A549 (cell line): ENCODE measurements around the gene TCEANC2. TPM values are rescaled to one million over a fixed set of nuclear protein-coding genes. Genes with fewer than 3 reads are reported as not detected.

Source experiments
- ATAC-seq, 2 experiments: fragments of 200-7000 bp in 1 of 2; fragments of >200 bp in 1 of 2; cut with Nextera tagmentation in 1 of 2; cut with Tn5 transposase in 1 of 2; 3 replicates each; pipeline versions ENCODE4 v1.8.0 to v1.9.1; 2018 to 2020; ENCODE audit warnings: mild to moderate bottlenecking in 1 of 2, moderate library complexity in 1 of 2
- CTCF ChIA-PET: fragments of 300-600 bp; sonication (Branson Sonifier 250); formaldehyde crosslinking; extraction: SDS; loops from one replicate; lab custom pipeline; 2021; ENCODE audit warnings: antibody characterized with exemption, inconsistent platforms; lab: Yijun Ruan, JAX
- POLR2A ChIA-PET: fragments of 350-600 bp; formaldehyde crosslinking; extraction: SDS; loops from one replicate; lab custom pipeline; 2021; ENCODE audit warnings: antibody characterized with exemption, inconsistent platforms; lab: Yijun Ruan, JAX
- DNase-seq, 2 experiments: peaks; one replicate each; pipeline versions ENCODE4 v3.0.0 to v3.0.0-alpha.2; 2011 to 2016; ENCODE audit warnings: low read depth in 1 of 2, low spot score in 1 of 2
- FAIRE-seq: peaks from 2 replicates; lab custom pipeline; 2011; peaks lifted over from hg19 to GRCh38; lab: Jason Lieb, UNC
- H3K27ac ChIP-seq, 2 experiments: fragments of >200 bp; sonication (Bioruptor Twin); formaldehyde crosslinking; 3 replicates each; pipeline ENCODE4 v1.5.1; 2016 to 2017
- H3K4me1 ChIP-seq: fragments of >200 bp; sonication (Bioruptor Twin); formaldehyde crosslinking; 3 replicates; pipeline ENCODE4 v1.6.1; 2016
- H3K4me2 ChIP-seq: fragments of >200 bp; sonication (Bioruptor Twin); formaldehyde crosslinking; 3 replicates; pipeline ENCODE4 v1.6.1; 2016
- H3K4me3 ChIP-seq: fragments of >200 bp; sonication (Bioruptor Twin); formaldehyde crosslinking; 3 replicates; pipeline ENCODE4 v1.5.1; 2016
- H3K9me3 ChIP-seq: fragments of >200 bp; sonication (Bioruptor Twin); formaldehyde crosslinking; 3 replicates; pipeline ENCODE4 v1.6.1; 2016
- CBX8 ChIP-seq: fragments of 200-600 bp; sonication (generic); IDR thresholded peaks from 2 replicates; pipeline ENCODE4 v1.6.1; 2016
- EHMT2 ChIP-seq: fragments of 200-600 bp; sonication (generic); IDR thresholded peaks from 2 replicates; pipeline ENCODE4 v1.6.1; 2016; ENCODE audit warnings: antibody characterized with exemption, low read depth, mild to moderate bottlenecking, moderate library complexity
- EP300 ChIP-seq, 2 experiments: fragments of >200 bp; sonication (Bioruptor Twin); formaldehyde crosslinking; IDR thresholded peaks; 2 replicates in 1 of 2; 3 replicates in 1 of 2; pipeline ENCODE4 v1.6.1; 2016 to 2017
- FOSB ChIP-seq: fragments of 250-450 bp; sonication (Bioruptor Pico); IDR thresholded peaks from 2 replicates; pipeline ENCODE4 v1.5.0; 2020; ENCODE audit warnings: mild to moderate bottlenecking, moderate library complexity
- FOXS1 ChIP-seq: fragments of 250-450 bp; sonication (Bioruptor Pico); IDR thresholded peaks from 2 replicates; pipeline ENCODE4 v1.5.0; 2020; ENCODE audit warnings: mild to moderate bottlenecking, moderate library complexity
- HOXB13 ChIP-seq: fragments of 250-450 bp; sonication (Bioruptor Pico); IDR thresholded peaks from 2 replicates; pipeline ENCODE4 v1.5.0; 2020; ENCODE audit warnings: low read depth, mild to moderate bottlenecking, moderate library complexity
- MAZ ChIP-seq: fragments of 150-350 bp; IDR thresholded peaks from 2 replicates; pipeline ENCODE4 v1.6.1; 2014; ENCODE audit warnings: antibody characterized with exemption, low read depth, low read length, borderline replicate concordance
- NPAS2 ChIP-seq: fragments of 250-450 bp; sonication (Bioruptor Pico); IDR thresholded peaks from 2 replicates; pipeline ENCODE4 v1.8.0; 2022; ENCODE audit warnings: mild to moderate bottlenecking, moderate library complexity, borderline replicate concordance
- NR3C1 ChIP-seq: fragments of >200 bp; sonication (Bioruptor Twin); formaldehyde crosslinking; IDR thresholded peaks from 3 replicates; pipeline ENCODE4 v1.6.1; 2017
- RAD21 ChIP-seq, 2 experiments: fragments of >200 bp in 1 of 2; sonication (Bioruptor Twin) in 1 of 2; formaldehyde crosslinking in 1 of 2; IDR thresholded peaks in 1 of 2; conservative IDR thresholded peaks in 1 of 2; 2 replicates in 1 of 2; 3 replicates in 1 of 2; pipeline ENCODE4 v1.6.1; 2012 to 2018; ENCODE audit warnings: inconsistent platforms in 1 of 2
- RCOR1 ChIP-seq: fragments of 150-350 bp; IDR thresholded peaks from 2 replicates; pipeline ENCODE4 v1.6.1; 2014; ENCODE audit warnings: antibody characterized with exemption, low read length, low read depth
- RFX5 ChIP-seq: fragments of 450-650 bp; IDR thresholded peaks from 2 replicates; pipeline ENCODE4 v1.7.1; 2014; ENCODE audit warnings: antibody characterized with exemption, mild to moderate bottlenecking, moderate library complexity
- SMC3 ChIP-seq: fragments of >200 bp; sonication (Bioruptor Twin); formaldehyde crosslinking; IDR thresholded peaks from 3 replicates; pipeline ENCODE4 v1.6.1; 2018; ENCODE audit warnings: inconsistent platforms
- TFCP2L1 ChIP-seq: fragments of 250-450 bp; sonication (Bioruptor Pico); IDR thresholded peaks from 2 replicates; pipeline ENCODE4 v1.5.0; 2021; ENCODE audit warnings: mild to moderate bottlenecking
- ZC3H11A ChIP-seq: fragments of 450-650 bp; IDR thresholded peaks from 2 replicates; pipeline ENCODE4 v1.6.1; 2014; ENCODE audit warnings: antibody characterized with exemption, mild to moderate bottlenecking
- ZFP36 ChIP-seq: fragments of 450-650 bp; IDR thresholded peaks from 2 replicates; pipeline ENCODE4 v1.6.1; 2014; ENCODE audit warnings: borderline replicate concordance; ENCODE audit not compliant: partially characterized antibody
- WGBS: methylation state at CpG from one replicate; pipeline ENCODE4 v1.1.6; 2017; ENCODE audit errors: missing lambda C conversion rate; 5-methylcytosine and 5-hydroxymethylcytosine counted together
- polyA plus RNA-seq, 4 experiments: library from polyadenylated mRNA; depleted of rRNA in 3 of 4; stranded (reverse); fragments of >200 nt; fragmentation: RNase III in 1 of 4; extraction: RNeasy Plus Mini Kit Qiagen cat#74134 plus additional on column Dnase treatment in 1 of 4; gene quantifications; 2 replicates in 3 of 4; 3 replicates in 1 of 4; pipeline ENCODE4 v1.2.3, GENCODE V29; 2011 to 2017
- TF ChIP-seq, protein P1 (sequence below): fragments of 150-350 bp; IDR thresholded peaks from 2 replicates; pipeline ENCODE4 v1.6.1; 2014; ENCODE audit warnings: low read depth, mild to moderate bottlenecking, low read length
- TF ChIP-seq, protein P2 (sequence below): fragments of >200 bp; sonication (Bioruptor Twin); formaldehyde crosslinking; IDR thresholded peaks from 3 replicates; pipeline ENCODE4 v1.5.1; 2016
- TF ChIP-seq, protein P3 (sequence below): fragments of 200-600 bp; sonication (generic); IDR thresholded peaks from 2 replicates; pipeline ENCODE4 v1.6.1; 2016; ENCODE audit warnings: antibody characterized with exemption, mild to moderate bottlenecking, moderate library complexity
- TF ChIP-seq, protein P4 (sequence below): IDR thresholded peaks from 2 replicates; pipeline ENCODE4 v1.6.1; 2012
- TF ChIP-seq, protein P5 (sequence below): IDR thresholded peaks from 2 replicates; pipeline ENCODE4 v1.6.1; 2012; ENCODE audit warnings: low read depth, borderline replicate concordance
- TF ChIP-seq, protein P6 (sequence below): fragments of 450-650 bp; IDR thresholded peaks from 2 replicates; pipeline ENCODE4 v1.6.1; 2014; ENCODE audit warnings: antibody characterized with exemption

TCEANC2 gene
- polyA plus RNA-seq, 2 of the 4 experiments (the other 2 are of a cell fraction): 1.9 to 3.4 TPM

DNA sequence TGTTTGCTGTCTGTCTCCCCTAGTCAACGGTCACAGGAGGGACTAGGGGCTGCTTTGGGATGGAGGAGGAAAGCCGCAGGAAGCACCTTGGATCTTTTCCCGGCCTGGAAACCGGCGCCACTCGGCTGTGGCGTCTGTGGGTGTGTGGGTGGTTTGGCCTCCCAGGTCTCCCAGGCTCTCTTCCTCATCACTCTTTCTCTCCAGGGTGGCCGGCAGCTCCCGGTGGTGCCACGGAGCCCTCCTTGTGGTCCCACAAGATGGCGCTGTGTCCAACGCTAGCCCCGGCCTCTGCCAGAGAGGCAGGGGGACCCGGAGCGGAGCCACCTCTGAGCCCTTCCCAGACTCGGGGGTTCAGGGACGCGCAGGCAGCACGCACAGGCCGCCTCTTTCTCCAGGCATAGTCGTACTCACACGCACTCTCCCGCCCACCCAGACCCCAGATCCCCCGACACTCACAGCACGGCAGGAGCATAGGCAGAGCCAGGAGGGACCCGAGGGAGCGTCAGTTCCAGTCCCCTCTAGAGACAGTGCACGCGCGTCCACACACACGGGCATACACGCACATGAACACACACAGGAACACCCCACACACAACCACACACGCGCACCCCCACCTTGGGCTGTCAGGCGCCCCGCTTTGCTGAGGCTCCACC, 68.2 kb downstream of the TCEANC2 start:
- 14% methylated on average over 24 of the region's 36 CpGs for WGBS
- POLR2A ChIA-PET: interaction anchor here (0.6 to 1.2 kb wide), 2 partner anchors 78 to 368 kb away, joined by 3 to 5 read pairs; partner anchors contain the start of genes CYB5RL and MRPL37
- TF ChIP-seq, protein P1, sequence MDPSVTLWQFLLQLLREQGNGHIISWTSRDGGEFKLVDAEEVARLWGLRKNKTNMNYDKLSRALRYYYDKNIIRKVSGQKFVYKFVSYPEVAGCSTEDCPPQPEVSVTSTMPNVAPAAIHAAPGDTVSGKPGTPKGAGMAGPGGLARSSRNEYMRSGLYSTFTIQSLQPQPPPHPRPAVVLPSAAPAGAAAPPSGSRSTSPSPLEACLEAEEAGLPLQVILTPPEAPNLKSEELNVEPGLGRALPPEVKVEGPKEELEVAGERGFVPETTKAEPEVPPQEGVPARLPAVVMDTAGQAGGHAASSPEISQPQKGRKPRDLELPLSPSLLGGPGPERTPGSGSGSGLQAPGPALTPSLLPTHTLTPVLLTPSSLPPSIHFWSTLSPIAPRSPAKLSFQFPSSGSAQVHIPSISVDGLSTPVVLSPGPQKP: no peak
- TF ChIP-seq FOSB (CRISPR knock-in tag): no peak
- peak; percentile 73 for TF ChIP-seq SMC3
- TF ChIP-seq, protein P2, sequence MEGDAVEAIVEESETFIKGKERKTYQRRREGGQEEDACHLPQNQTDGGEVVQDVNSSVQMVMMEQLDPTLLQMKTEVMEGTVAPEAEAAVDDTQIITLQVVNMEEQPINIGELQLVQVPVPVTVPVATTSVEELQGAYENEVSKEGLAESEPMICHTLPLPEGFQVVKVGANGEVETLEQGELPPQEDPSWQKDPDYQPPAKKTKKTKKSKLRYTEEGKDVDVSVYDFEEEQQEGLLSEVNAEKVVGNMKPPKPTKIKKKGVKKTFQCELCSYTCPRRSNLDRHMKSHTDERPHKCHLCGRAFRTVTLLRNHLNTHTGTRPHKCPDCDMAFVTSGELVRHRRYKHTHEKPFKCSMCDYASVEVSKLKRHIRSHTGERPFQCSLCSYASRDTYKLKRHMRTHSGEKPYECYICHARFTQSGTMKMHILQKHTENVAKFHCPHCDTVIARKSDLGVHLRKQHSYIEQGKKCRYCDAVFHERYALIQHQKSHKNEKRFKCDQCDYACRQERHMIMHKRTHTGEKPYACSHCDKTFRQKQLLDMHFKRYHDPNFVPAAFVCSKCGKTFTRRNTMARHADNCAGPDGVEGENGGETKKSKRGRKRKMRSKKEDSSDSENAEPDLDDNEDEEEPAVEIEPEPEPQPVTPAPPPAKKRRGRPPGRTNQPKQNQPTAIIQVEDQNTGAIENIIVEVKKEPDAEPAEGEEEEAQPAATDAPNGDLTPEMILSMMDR: peak; percentile 62
- peak; percentile 64 to 75 for TF ChIP-seq RAD21 (conservative IDR thresholded peaks at IDR 0.05 in 1 of 2, IDR thresholded peaks at IDR 0.05 in 1 of 2)
- TF ChIP-seq RCOR1: no peak
- Histone ChIP-seq H3K27ac (peak overlapping the region; percentile 79 to 85), H3K4me2 (peak overlapping the region; percentile 84), H3K9me3 (no peaks in the 10 kb centered on the region), H3K4me1 (peaks cover 26% of the 10 kb centered on the region), H3K4me3 (0 out of 3 replicates have a peak overlapping the region, but pooled peaks have one; percentile 31)
- CTCF ChIA-PET: interaction anchor here (0.6 to 4.1 kb wide), 27 partner anchors 7 to 690 kb away, joined by 3 to 36 read pairs (median 3); no protein-coding TSS in a partner anchor
- peak; percentile 64 to 84 for DNase-seq
- FAIRE-seq: no peak
- peak; percentile 81 to 95 for ATAC-seq

DNA sequence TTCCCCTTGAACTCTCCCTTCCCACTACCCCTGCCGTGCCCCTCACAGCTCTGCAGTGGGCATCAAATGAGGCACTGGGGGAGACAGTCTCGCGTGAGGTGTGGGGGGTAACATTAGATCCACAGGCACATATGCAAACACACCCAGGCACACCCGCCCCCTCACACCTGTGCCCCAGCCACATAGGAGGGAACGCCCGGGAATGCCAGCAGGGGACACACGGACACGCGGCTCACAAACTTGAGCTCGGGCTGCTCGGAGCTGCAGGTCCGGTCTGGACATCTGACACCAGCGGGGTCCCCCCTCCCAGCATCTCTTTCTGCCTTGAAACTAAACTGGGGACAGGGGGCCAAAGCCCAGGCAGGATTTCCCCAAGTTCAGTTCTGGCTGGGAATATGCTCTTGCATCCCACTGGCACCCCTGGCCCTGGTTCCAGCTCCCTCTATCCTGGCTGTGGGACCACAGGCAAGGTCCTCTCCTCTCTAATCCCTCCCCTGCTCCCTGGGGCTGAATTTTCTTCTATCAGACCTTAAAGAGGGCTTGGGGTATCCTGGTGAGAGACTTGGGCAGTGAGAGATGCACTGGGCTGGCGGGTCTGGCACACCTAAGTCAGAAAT, 68.8 kb downstream of the TCEANC2 start:
- Histone ChIP-seq H3K4me2 (peak overlapping the region; percentile 84), H3K4me3 (no peak overlapping the region), H3K27ac (peak overlapping the region; percentile 79 to 85; a peak in 4 of 6 replicates), H3K4me1 (peaks cover 26% of the 10 kb centered on the region), H3K9me3 (no peaks in the 10 kb centered on the region)
- DNase-seq (no peak), ATAC-seq (no peak), FAIRE-seq (no peak)
- ChIA-PET CTCF (interaction anchor here (0.6 to 4.1 kb wide), 15 partner anchors 8 to 612 kb away, joined by 3 to 36 read pairs (median 3); no protein-coding TSS in a partner anchor), POLR2A (interaction anchor here (1.2 kb wide), 1 partner anchor 78 kb away, joined by 5 read pairs; the partner anchor contains the start of genes CYB5RL and MRPL37)
- WGBS: 52% methylated on average over 4 of the region's 14 CpGs
- TF ChIP-seq MAZ (no peak), EHMT2 (no peak), FOXS1 (CRISPR knock-in tag) (no peak), ZC3H11A (no peak), NPAS2 (CRISPR knock-in tag) (no peak), HOXB13 (CRISPR knock-in tag) (no peak), NR3C1 (no peak), CBX8 (no peak), ZFP36 (no peak), TFCP2L1 (CRISPR knock-in tag) (no peak), RFX5 (no peak), EP300 (IDR thresholded peaks at IDR 0.05) (no peak)
- TF ChIP-seq, protein P3, sequence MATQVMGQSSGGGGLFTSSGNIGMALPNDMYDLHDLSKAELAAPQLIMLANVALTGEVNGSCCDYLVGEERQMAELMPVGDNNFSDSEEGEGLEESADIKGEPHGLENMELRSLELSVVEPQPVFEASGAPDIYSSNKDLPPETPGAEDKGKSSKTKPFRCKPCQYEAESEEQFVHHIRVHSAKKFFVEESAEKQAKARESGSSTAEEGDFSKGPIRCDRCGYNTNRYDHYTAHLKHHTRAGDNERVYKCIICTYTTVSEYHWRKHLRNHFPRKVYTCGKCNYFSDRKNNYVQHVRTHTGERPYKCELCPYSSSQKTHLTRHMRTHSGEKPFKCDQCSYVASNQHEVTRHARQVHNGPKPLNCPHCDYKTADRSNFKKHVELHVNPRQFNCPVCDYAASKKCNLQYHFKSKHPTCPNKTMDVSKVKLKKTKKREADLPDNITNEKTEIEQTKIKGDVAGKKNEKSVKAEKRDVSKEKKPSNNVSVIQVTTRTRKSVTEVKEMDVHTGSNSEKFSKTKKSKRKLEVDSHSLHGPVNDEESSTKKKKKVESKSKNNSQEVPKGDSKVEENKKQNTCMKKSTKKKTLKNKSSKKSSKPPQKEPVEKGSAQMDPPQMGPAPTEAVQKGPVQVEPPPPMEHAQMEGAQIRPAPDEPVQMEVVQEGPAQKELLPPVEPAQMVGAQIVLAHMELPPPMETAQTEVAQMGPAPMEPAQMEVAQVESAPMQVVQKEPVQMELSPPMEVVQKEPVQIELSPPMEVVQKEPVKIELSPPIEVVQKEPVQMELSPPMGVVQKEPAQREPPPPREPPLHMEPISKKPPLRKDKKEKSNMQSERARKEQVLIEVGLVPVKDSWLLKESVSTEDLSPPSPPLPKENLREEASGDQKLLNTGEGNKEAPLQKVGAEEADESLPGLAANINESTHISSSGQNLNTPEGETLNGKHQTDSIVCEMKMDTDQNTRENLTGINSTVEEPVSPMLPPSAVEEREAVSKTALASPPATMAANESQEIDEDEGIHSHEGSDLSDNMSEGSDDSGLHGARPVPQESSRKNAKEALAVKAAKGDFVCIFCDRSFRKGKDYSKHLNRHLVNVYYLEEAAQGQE: no peak
- TF ChIP-seq, protein P4, sequence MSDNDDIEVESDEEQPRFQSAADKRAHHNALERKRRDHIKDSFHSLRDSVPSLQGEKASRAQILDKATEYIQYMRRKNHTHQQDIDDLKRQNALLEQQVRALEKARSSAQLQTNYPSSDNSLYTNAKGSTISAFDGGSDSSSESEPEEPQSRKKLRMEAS: no peak
- TF ChIP-seq, protein P5, sequence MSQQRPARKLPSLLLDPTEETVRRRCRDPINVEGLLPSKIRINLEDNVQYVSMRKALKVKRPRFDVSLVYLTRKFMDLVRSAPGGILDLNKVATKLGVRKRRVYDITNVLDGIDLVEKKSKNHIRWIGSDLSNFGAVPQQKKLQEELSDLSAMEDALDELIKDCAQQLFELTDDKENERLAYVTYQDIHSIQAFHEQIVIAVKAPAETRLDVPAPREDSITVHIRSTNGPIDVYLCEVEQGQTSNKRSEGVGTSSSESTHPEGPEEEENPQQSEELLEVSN: no peak
- TF ChIP-seq, protein P6, sequence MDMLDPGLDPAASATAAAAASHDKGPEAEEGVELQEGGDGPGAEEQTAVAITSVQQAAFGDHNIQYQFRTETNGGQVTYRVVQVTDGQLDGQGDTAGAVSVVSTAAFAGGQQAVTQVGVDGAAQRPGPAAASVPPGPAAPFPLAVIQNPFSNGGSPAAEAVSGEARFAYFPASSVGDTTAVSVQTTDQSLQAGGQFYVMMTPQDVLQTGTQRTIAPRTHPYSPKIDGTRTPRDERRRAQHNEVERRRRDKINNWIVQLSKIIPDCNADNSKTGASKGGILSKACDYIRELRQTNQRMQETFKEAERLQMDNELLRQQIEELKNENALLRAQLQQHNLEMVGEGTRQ: no peak
